Right lobe of liver (tissue), 4 donors: ENCODE measurements around the gene P2RY12.

Experiments
- CTCF ChIP-seq, 4 donors: fragments of 200-600 bp in 3 of 4; fragments of 450-650 bp in 1 of 4; IDR thresholded peaks; one replicate each; pipeline versions ENCODE4 v1.5.1 to v1.8.0; 2016 to 2022; ENCODE audit warnings: antibody characterized with exemption in 4 of 4, mild to moderate bottlenecking in 2 of 4
- POLR2A ChIP-seq: fragments of 450-650 bp; IDR thresholded peaks from one replicate; pipeline ENCODE4 v1.6.1; 2017; ENCODE audit warnings: antibody characterized with exemption, mild to moderate bottlenecking
- donor health status: DM: no; HTN: no; CAD: no.
- donor health status: DM: no; HTN: no; CAD: no.
- donor health status: DM: no; HTN: yes; CAD: no.

- no peak for TF ChIP-seq CTCF (IDR thresholded peaks at IDR 0.05)
- TF ChIP-seq POLR2A: no peak
These were observed 38.7 kb downstream of the P2RY12 start for GRCh38 chr3:151345859-151346258.
